Mesenchymal stem cell (in vitro differentiated cells and primary cell): ENCODE measurements around the gene MAP3K8.

Source experiments
- DNase-seq: peaks from one replicate; pipeline ENCODE4 v3.0.0-alpha.2; 2013
- H2AFZ ChIP-seq: one replicate; pipeline ENCODE4 v1.6.1; 2013; ENCODE audit warnings: low read depth, mild to moderate bottlenecking, control low read depth, inconsistent platforms, low read length, moderate library complexity
- H2AK5ac ChIP-seq: 2 replicates; pipeline ENCODE4 v1.6.1; 2013; ENCODE audit warnings: low read length, moderate library complexity, mild to moderate bottlenecking, inconsistent platforms; ENCODE audit not compliant: severe bottlenecking
- H2BK120ac ChIP-seq: one replicate; pipeline ENCODE4 v1.6.1; 2013; ENCODE audit warnings: low read depth, mild to moderate bottlenecking, inconsistent platforms, low read length, moderate library complexity
- H2BK12ac ChIP-seq, 2 experiments: one replicate each; pipeline ENCODE4 v1.6.1; 2013; ENCODE audit warnings: inconsistent platforms in 2 of 2, low read length in 2 of 2, mild to moderate bottlenecking in 2 of 2, moderate library complexity in 2 of 2, control low read depth in 1 of 2
- H2BK15ac ChIP-seq: one replicate; pipeline ENCODE4 v1.6.1; 2013; ENCODE audit warnings: mild to moderate bottlenecking, low read depth, inconsistent platforms; ENCODE audit not compliant: poor library complexity, severe bottlenecking
- H2BK5ac ChIP-seq: 2 replicates; pipeline ENCODE4 v1.6.1; 2013; ENCODE audit warnings: low read depth, mild to moderate bottlenecking, low read length, control low read depth, inconsistent platforms; ENCODE audit not compliant: poor library complexity, severe bottlenecking
- H3K14ac ChIP-seq, 2 experiments: one replicate each; pipeline ENCODE4 v1.6.1; 2013; ENCODE audit warnings: inconsistent platforms in 2 of 2, low read length in 2 of 2, control low read depth in 1 of 2, mild to moderate bottlenecking in 1 of 2, moderate library complexity in 1 of 2
- H3K18ac ChIP-seq, 2 experiments: one replicate each; pipeline ENCODE4 v1.6.1; 2013; ENCODE audit warnings: inconsistent platforms in 2 of 2, low read length in 2 of 2, control low read depth in 1 of 2, low read depth in 1 of 2, mild to moderate bottlenecking in 1 of 2
- H3K23ac ChIP-seq, 2 experiments: one replicate each; pipeline ENCODE4 v1.6.1; 2013; ENCODE audit warnings: inconsistent platforms in 2 of 2, low read length in 2 of 2, mild to moderate bottlenecking in 2 of 2, moderate library complexity in 2 of 2, control low read depth in 1 of 2
- H3K27ac ChIP-seq: 2 replicates; pipeline ENCODE4 v1.5.1; 2013; ENCODE audit warnings: mild to moderate bottlenecking, moderate library complexity, low read length, control low read depth, inconsistent platforms; ENCODE audit not compliant: poor library complexity, severe bottlenecking
- H3K27me3 ChIP-seq, 2 experiments: 2 replicates each; pipeline versions ENCODE4 v1.6.1 to v1.7.0; 2013; ENCODE audit warnings: low read length in 2 of 2, mild to moderate bottlenecking in 2 of 2, moderate library complexity in 2 of 2, control low read depth in 1 of 2, inconsistent platforms in 1 of 2; ENCODE audit not compliant: control insufficient read depth in 1 of 2, insufficient read depth in 1 of 2
- H3K36me3 ChIP-seq, 2 experiments: 2 replicates each; pipeline versions ENCODE4 v1.6.1 to v1.7.0; 2013; ENCODE audit warnings: low read length in 2 of 2, control low read depth in 1 of 2, inconsistent platforms in 1 of 2, low read depth in 1 of 2, mild to moderate bottlenecking in 1 of 2; ENCODE audit not compliant: insufficient read depth in 2 of 2, control insufficient read depth in 1 of 2
- H3K4ac ChIP-seq, 2 experiments: one replicate each; pipeline ENCODE4 v1.6.1; 2013; ENCODE audit warnings: inconsistent platforms in 2 of 2, low read length in 2 of 2, mild to moderate bottlenecking in 2 of 2, moderate library complexity in 2 of 2, control low read depth in 1 of 2, low read depth in 1 of 2
- H3K4me1 ChIP-seq: 2 replicates; pipeline ENCODE4 v1.6.1; 2013; ENCODE audit warnings: low read depth, low read length, control low read depth; ENCODE audit not compliant: control insufficient read depth, insufficient read depth
- H3K4me2 ChIP-seq: 2 replicates; pipeline ENCODE4 v1.6.1; 2013; ENCODE audit warnings: low read length, mild to moderate bottlenecking, inconsistent platforms; ENCODE audit not compliant: poor library complexity, severe bottlenecking
- H3K4me3 ChIP-seq, 2 experiments: 2 replicates each; pipeline versions ENCODE4 v1.5.1 to v1.7.0; 2013; ENCODE audit warnings: low read length in 2 of 2, mild to moderate bottlenecking in 2 of 2, control low read depth in 1 of 2, low read depth in 1 of 2; ENCODE audit not compliant: insufficient read depth in 1 of 2
- H3K79me1 ChIP-seq: replicated peaks from 2 replicates; pipeline ENCODE4 v1.6.1; 2013; ENCODE audit warnings: mild to moderate bottlenecking, control low read depth, low read length, inconsistent platforms; ENCODE audit not compliant: poor library complexity, severe bottlenecking
- H3K9ac ChIP-seq: 2 replicates; pipeline ENCODE4 v1.7.0; 2013; ENCODE audit warnings: mild to moderate bottlenecking, low read length, moderate library complexity
- H3K9me3 ChIP-seq: 2 replicates; pipeline ENCODE4 v1.7.0; 2013; ENCODE audit warnings: mild to moderate bottlenecking, low read length; ENCODE audit not compliant: control insufficient read depth
- H4K8ac ChIP-seq: one replicate; pipeline ENCODE4 v1.6.1; 2013; ENCODE audit warnings: inconsistent platforms, mild to moderate bottlenecking, low read length, moderate library complexity
- H4K91ac ChIP-seq: one replicate; pipeline ENCODE4 v1.6.1; 2013; ENCODE audit warnings: mild to moderate bottlenecking, low read length, inconsistent platforms
- WGBS: methylation state at CpG from one replicate; pipeline ENCODE4 v1.1.7; 2013; ENCODE audit warnings: mixed read lengths; 5-methylcytosine and 5-hydroxymethylcytosine counted together

Gene MAP3K8

GRCh38 chr10:30500534-30500933 is 66.5 kb downstream of the MAP3K8 start:
- Histone ChIP-seq H3K14ac (no peak overlapping the region), H3K4me1 (no peaks in the 10 kb centered on the region), H2BK5ac (no peak overlapping the region), H3K18ac (no peak overlapping the region), H2BK120ac (no peak overlapping the region), H3K79me1 (no peaks in the 10 kb centered on the region), H3K4me3 (no peak overlapping the region), H2BK15ac (no peak overlapping the region), H3K27ac (no peak overlapping the region), H3K23ac (no peak overlapping the region), H2BK12ac (no peak overlapping the region), H2AK5ac (no peak overlapping the region), H3K36me3 (no peaks in the 10 kb centered on the region), H3K9ac (no peak overlapping the region), H3K9me3 (no peaks in the 10 kb centered on the region), H3K4me2 (no peak overlapping the region), H3K27me3 (peaks cover 4 to 15% of the 10 kb centered on the region in 2 experiments), H4K8ac (no peak overlapping the region), H4K91ac (no peak overlapping the region), H2AFZ (no peak overlapping the region), H3K4ac (no peak overlapping the region)
- DNase-seq = no peak
- WGBS = 50% methylated on average over 2 of the region's 2 CpGs

DNA sequence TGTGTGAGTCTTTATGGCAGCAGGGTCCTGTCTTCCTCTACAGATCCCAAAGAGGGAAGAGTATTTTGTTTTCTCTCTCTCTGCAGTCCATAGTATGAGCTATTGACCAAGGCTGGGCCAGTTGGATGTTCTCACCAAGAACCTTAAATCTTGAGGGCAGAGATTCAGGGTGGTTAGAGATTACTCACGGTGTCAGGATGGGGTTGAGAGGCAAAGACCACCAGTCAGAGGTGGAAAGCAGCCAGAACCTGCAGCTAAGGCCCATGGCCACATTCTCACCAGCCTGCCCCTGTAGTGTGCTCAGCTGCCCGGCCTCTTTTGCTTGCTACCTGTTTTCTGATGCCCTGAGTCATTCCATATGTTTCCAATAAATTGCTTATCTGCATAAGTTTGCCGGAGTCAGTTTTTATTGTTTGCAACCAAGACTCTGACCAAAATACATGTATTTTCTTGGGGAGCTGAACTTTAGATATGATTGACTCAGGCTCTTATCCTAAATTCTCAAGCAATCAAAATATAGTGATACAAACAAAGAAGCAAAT is 67.0 kb downstream of the MAP3K8 start:
- Histone ChIP-seq H2BK12ac (no peak overlapping the region), H3K4ac (no peak overlapping the region), H4K91ac (no peak overlapping the region), H3K4me3 (no peak overlapping the region), H3K18ac (no peak overlapping the region), H2BK5ac (no peak overlapping the region), H3K9ac (no peak overlapping the region), H3K79me1 (no peaks in the 10 kb centered on the region), H2AK5ac (no peak overlapping the region), H3K4me1 (no peaks in the 10 kb centered on the region), H2BK120ac (no peak overlapping the region), H2AFZ (no peak overlapping the region), H3K4me2 (no peak overlapping the region), H3K27me3 (peaks cover 4 to 15% of the 10 kb centered on the region in 2 experiments), H3K9me3 (no peaks in the 10 kb centered on the region), H3K27ac (no peak overlapping the region), H4K8ac (no peak overlapping the region), H3K36me3 (no peaks in the 10 kb centered on the region), H3K23ac (no peak overlapping the region), H3K14ac (no peak overlapping the region), H2BK15ac (no peak overlapping the region)
- WGBS = 80% methylated on average over 2 of the region's 3 CpGs
- no peak for DNase-seq

DNA sequence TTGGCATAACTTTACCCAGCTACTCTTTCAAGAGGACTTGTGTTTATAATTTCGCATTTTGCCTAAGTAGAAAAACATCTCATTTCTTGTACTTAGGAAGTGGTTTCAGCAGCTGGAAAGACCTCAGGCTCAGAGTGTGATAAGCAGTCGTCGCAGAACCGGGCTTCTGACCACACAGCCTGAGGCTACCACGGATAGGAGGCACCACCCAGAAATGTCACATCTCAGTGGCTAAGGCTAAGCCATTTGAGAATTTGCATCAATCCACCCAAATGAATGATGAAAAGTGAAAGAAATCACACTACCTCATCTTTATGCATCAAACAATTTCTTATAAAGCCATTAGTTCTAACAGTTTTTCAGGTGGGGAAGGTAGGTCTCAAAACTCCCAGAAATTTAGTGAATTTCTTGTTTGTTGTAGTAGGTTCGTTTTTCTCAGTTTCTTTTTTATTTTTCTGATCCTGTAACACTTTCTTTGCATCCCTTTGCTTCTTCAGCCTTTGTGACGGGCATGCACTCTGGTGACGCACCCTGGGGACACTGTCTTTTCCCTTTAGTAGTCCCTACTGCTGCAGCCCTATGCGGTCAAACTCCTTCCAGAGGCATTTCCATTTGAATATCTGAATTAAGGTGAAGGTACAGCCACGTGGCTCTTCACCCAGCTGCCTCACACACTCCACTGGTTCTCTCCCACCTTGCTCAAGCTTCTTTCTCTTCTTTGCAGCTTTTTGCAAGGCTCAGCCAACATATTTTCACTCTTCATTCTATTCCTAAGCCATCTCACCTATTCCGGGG is 68.5 kb downstream of the MAP3K8 start:
- Histone ChIP-seq H3K4me3 (no peak overlapping the region), H3K4me1 (no peaks in the 10 kb centered on the region), H3K4ac (no peak overlapping the region), H3K27ac (no peak overlapping the region), H3K14ac (no peak overlapping the region), H3K4me2 (no peak overlapping the region), H3K36me3 (no peaks in the 10 kb centered on the region), H3K18ac (no peak overlapping the region), H4K91ac (no peak overlapping the region), H2AFZ (no peak overlapping the region), H2AK5ac (no peak overlapping the region), H2BK12ac (no peak overlapping the region), H3K79me1 (no peaks in the 10 kb centered on the region), H3K9ac (no peak overlapping the region), H2BK120ac (no peak overlapping the region), H3K27me3 (peaks cover 4 to 15% of the 10 kb centered on the region in 2 experiments), H2BK15ac (no peak overlapping the region), H2BK5ac (no peak overlapping the region), H3K9me3 (no peaks in the 10 kb centered on the region), H4K8ac (no peak overlapping the region), H3K23ac (no peak overlapping the region)
- WGBS = 65% methylated on average over 10 of the region's 11 CpGs
- peak; percentile 42 for DNase-seq

DNA sequence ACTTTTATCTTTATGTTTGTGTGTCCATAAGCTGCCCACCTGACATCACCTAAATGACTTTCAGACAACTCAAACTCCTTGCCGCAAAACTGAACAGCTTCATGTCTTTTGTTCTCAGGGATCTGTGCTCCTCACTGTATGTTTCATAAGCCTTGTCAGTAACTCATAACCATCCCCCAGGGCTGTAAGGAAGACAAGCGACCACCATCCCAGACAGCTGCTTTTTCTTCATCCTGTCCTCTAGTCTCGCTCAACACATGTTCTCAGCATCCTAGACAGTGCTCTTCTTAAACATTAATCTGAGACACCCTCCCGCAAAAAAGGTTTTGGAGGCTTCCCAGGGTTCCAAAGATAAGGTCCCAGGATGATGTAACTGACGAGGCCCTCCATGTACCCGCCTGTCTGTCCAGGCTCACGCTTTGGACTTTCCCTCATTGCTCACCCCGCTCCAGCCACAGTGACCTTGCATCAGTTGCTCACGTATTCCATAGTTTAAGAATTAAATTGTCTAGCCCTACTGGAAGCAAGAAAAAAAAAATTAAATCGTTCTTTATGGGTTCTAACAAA is 69.8 kb downstream of the MAP3K8 start:
- H3K79me1 ChIP-seq = no peaks in the 10 kb centered on the region
- H3K4me2 ChIP-seq = no peak overlapping the region
- H3K18ac ChIP-seq = no peak overlapping the region
- H3K4ac ChIP-seq = no peak overlapping the region
- no peak overlapping the region for H3K9ac ChIP-seq
- no peak overlapping the region for H2AK5ac ChIP-seq
- H3K36me3 ChIP-seq = no peaks in the 10 kb centered on the region
- no peaks in the 10 kb centered on the region for H3K4me1 ChIP-seq
- no peak overlapping the region for H3K14ac ChIP-seq
- no peak overlapping the region for H2BK12ac ChIP-seq
- H2BK120ac ChIP-seq = no peak overlapping the region
- H2BK15ac ChIP-seq = no peak overlapping the region
- no peak overlapping the region for H4K8ac ChIP-seq
- H3K23ac ChIP-seq = no peak overlapping the region
- H4K91ac ChIP-seq = no peak overlapping the region
- H3K27ac ChIP-seq = no peak overlapping the region
- WGBS = 84% methylated on average over 10 of the region's 10 CpGs
- no peak overlapping the region for H3K4me3 ChIP-seq
- H2BK5ac ChIP-seq = no peak overlapping the region
- no peaks in the 10 kb centered on the region for H3K9me3 ChIP-seq
- H2AFZ ChIP-seq = no peak overlapping the region
- H3K27me3 ChIP-seq = peaks cover 4 to 15% of the 10 kb centered on the region in 2 experiments
- DNase-seq = no peak
